ENCODE data around the gene SRL.
A peak's percentile ranks its signal among the peaks of the same experiment; 100 is the strongest.

DNA sequence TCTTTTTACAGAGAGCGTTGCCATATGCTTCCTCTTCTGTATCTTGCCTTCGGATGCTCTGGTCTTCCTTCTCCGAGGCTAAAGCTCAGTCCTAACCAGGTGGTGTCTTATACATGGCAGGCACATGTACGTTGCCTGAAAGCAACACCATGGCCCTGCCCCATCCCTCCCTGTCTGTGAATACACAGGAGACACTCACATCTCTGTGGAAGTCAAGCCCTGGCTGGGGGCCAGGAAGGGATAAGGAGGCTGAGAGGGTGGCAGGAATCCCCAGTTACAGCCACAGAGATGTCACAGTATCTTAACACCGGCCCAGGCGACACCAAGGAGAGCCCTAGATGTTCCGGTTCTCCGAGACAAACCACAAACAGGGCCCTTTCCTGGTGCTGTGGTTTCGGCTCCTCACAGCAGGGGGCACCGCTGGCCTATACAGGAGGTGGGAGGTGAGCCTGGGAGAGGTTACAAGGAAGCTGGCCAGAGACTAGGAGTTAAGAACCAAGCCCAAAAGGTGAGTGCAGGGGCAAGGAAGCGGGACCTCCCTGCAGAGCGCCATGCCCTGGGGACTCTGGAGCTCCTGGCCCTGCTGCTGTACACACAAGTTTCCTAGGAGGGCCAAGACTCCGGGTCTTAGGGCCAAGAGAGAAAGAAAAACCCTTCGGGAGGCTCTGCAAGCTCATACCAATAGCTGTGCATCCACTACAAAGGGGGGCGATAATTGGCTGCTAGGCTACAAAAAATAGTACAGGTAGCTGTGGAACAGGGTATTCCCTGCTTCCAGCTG lies 41.7 kb downstream of the SRL start:
- no peak for TF ChIP-seq EZH2phosphoT487 (IDR thresholded peaks at IDR 0.05; ENCODE audit: borderline replicate concordance, low read length)
- TF ChIP-seq, protein P1, sequence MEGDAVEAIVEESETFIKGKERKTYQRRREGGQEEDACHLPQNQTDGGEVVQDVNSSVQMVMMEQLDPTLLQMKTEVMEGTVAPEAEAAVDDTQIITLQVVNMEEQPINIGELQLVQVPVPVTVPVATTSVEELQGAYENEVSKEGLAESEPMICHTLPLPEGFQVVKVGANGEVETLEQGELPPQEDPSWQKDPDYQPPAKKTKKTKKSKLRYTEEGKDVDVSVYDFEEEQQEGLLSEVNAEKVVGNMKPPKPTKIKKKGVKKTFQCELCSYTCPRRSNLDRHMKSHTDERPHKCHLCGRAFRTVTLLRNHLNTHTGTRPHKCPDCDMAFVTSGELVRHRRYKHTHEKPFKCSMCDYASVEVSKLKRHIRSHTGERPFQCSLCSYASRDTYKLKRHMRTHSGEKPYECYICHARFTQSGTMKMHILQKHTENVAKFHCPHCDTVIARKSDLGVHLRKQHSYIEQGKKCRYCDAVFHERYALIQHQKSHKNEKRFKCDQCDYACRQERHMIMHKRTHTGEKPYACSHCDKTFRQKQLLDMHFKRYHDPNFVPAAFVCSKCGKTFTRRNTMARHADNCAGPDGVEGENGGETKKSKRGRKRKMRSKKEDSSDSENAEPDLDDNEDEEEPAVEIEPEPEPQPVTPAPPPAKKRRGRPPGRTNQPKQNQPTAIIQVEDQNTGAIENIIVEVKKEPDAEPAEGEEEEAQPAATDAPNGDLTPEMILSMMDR (conservative IDR thresholded peaks at IDR 0.05; ENCODE audit: low read depth, low read length), result peak; percentile 71

Measured in PC-3 (cell line).